NCI-H2029 (cell line): ENCODE results near the gene DCAF4L1.

Source experiments
- DNase-seq: peaks from one replicate; lab custom pipeline; 2025; lab: John Stamatoyannopoulos, UW

DCAF4L1 gene

DNA sequence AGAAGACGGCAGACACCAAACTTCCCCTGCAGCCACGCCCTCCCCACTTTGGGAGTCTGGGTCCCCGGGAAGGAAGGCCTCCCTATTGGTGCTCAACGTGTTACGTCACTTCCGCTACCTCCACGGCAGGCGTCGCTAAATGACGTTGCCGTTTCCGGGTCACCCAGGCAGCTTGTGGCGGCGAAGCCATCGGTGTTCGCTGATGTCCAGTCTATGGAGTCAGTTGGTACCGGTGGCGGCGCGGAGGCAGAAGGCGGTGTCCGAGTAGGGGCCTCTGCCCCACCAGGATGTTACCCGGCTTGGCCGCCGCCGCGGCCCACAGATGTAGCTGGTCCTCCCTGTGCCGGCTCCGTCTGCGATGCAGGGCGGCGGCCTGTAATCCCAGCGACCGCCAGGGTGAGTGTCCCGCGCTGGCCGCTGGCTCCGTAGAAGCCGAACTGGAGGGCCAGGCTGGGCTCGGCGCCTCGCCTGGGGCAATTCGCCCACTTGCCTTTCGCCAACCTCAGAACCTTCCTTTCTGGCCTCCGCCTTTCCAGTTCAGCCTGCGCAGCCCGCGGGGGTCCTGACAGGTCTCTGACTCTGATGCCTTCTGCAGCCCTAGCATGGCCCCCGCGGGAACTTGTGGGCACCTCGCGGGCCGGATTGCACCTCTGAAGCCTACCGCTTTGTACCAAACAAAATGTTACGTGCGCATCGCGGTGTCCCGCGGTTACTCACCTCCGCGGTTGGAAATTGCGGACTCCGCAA is 9.0 kb downstream of the DCAF4L1 start, which contains the start of gene SLC30A9:
SLC30A9 (plus strand) TSS at position 166 of the 747 bp plus-strand sequence; CDS start at position 288, 122 bp downstream.
- DNase-seq = peak; percentile 93

GRCh38 chr4:41991916-41992767 is 10.6 kb downstream of the DCAF4L1 start:
- no peak for DNase-seq

- no peak for DNase-seq
Measured at GRCh38 chr4:41992967-41993857, 11.7 kb downstream of the DCAF4L1 start.

GRCh38 chr4:41994461-41994985 is 13.0 kb downstream of the DCAF4L1 start:
- DNase-seq = no peak

DNA sequence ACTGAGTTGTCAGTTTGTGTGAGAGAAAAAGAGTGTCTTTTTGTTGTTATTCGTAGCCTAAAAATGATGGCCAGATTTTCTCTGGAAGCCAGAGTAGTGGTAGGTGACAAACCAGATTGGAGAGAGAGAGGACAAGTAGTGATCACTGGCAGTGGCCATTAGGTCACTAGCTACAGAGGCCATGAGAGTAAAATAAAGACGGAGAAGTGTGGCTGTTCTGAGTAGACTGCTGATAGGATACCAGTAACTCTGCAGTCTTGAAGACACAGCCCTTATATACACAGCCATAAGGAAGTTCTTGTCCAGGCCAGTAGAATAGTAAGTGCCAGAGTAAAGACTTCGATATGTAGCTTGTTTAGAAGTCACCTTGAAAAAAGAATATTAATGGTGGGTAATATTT is 16.5 kb downstream of the DCAF4L1 start:
- no peak for DNase-seq

DNA sequence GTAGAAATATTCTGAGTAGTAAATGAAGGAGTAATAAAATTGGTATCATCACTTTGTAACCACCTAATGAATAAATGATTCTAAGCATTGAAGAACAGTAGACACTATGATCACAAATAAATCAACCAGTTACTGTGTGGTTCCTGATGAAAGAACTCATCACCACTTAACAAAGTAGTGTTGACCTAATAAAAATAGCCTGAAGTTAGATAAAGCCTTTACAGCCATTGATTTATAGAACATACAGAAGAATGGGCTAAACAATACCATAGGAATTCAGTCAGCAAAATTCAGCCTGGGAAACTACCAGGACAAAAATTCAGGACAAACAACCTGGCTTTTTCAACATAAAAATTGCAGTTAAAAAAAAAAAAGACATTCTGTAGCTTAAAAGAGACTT is 17.8 kb downstream of the DCAF4L1 start:
- no peak for DNase-seq

DNA sequence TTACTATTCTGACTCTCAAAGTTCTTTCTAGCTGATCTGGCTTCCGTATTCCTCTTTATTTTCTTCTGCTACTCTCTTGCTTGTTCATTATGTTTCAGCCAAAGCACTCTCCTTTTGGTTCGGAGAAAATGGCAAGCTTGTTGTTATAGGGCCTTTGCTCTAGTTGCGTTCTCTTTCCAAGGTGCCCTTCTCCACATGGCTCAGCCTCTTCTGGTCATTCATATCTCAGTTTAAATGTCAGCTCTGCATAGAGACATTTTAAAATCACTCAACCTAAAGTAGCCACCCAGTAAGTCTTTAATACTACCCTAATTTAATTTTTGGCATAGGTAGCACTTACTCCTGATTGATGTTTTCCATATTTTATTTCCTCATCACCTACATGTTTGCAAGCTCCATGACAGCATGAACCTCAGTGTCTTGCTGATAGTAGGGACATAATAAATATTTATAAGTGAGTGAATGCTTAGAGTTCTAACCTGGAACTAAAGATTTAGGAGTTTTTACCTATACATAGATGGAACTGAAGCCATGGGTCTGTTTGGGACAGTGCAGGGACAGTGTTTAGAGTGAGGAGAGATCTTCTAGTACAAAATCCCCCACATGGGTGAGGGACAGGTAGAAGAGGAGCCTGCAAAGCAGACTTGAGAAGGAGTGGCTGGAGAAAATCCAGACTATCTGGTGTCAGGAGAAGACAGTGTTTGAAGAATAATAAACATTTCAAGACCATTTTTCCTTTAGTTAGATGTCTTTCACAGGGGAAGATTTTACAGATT is 26.6 kb downstream of the DCAF4L1 start:
- no peak for DNase-seq

DNA sequence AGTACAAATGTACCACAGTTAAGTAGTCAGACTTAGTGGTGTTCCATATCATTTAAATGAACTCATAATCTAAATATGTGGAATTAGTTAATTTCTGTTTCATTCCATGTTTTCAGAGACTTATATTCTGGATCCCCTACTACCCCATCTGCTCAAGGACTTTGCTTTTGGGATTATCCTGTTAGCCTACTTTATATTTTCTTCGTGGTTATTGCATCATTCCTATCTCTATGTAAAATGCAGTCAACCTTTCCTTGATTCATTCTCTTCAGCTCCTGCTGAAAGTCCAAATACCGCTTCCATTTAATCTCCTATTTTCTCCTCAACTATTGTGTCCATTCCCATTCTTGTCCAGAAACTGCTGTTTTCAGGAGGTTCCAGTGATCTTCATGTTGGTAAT is 33.9 kb downstream of the DCAF4L1 start:
- no peak for DNase-seq

DNA sequence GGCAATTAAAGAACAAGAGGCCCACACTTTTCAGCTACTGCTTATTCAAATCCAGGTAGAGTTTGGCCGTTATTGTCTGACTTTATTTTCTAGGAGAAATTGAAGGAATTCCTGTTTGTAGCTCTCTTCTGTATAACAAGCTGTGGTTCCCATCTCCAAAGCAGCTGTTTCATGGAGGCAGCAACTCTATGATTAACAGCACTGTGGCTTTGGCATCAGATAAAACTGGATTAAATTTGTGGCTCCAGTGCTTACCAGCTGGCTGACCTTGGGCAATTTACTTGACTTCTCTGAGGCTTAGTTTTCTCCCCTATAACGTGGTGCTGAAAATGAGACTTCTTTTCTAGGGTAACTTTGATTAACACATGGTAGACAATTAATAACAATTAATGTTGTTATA is 36.9 kb downstream of the DCAF4L1 start:
- DNase-seq = no peak
